GM04504 (cell line): Measurements from ENCODE around the gene COX4I2.
A peak's percentile ranks its signal among the peaks of the same experiment; 100 is the strongest.
"Not testable (repeated sequence)": the region's sequence is repeated elsewhere in the genome, so short reads cannot be mapped to it uniquely, and the experiment has no call there.

Experiments
- DNase-seq: peaks from one replicate; pipeline ENCODE4 v3.0.0-alpha.2; 2012; ENCODE audit warnings: low read depth

The COX4I2 gene

DNA sequence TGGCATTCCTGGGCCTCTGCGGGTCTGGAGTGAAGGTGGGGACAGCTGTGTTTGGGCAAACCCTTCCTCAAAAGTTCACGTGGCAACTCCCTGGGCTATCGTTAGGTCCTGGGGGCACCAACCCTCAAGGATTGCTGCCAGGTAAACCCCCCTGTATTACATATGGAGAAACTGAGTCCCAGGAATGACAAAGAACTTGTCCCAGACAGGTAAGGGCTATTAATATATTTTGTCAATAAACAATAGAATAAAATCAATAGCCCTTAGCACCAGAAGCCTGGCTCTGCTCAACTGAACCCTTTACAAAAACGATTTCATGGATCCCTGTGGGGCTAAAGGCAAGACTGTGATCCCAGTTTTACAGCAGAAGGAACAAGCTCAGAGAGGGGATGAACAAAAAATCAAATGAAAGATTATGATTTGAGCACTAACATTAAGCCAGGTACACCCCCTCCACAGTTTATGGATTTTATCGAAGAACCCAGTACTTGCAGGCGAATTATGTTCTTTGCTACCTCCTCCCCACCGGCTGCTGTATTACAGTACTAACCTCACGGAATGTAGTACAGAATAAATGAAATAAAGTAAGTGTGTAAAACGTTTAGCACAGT lies 30.0 kb upstream of the COX4I2 start:
- DNase-seq: no peak

- no peak for DNase-seq
Observed at GRCh38 chr20:31608251-31608945, 29.3 kb upstream of the COX4I2 start.

GRCh38 chr20:31612271-31612640 lies 25.5 kb upstream of the COX4I2 start:
- DNase-seq: not testable (repeated sequence)

GRCh38 chr20:31615416-31615815 lies 22.3 kb upstream of the COX4I2 start:
- DNase-seq: no peak

- DNase-seq: no peak
Observed at GRCh38 chr20:31617432-31618104, 20.1 kb upstream of the COX4I2 start.

DNA sequence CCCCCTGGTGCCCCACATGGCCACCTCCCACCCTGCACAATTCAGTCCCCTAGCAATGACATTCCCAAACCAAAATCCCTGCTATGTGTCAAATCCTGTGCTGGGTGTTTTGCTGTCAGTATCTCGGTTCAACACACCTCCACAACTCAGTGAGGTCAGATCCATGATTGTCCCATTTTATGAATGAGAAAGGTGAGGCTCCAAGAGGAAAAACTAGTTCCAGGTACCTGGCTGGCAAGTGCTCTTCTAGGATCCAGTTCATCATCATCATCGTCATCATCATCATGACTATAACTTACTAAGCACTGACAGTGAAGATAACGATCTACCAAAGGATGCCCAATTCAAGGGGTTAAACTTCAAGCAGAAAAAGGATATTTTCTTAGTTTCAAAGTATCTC lies 17.5 kb upstream of the COX4I2 start:
- no peak for DNase-seq

DNA sequence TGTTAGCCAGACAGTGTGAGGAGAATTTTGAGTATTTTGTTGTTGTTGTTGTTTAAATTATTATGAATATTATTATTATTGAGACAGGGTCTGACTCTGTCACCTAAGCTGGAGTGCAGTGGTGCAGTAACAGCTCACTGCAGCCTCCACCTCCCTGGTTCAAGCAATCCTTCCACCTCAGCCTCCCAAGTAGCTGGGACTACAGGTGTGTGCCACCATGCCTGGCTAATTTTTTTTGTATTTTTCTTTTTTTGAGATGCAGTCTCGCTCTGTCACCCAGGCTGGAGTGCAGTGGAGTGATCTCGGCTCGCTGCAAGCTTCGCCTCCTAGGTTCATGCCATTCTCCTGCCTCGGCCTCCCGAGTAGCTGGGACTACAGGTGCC lies 14.6 kb upstream of the COX4I2 start:
- DNase-seq: not testable (repeated sequence)

DNA sequence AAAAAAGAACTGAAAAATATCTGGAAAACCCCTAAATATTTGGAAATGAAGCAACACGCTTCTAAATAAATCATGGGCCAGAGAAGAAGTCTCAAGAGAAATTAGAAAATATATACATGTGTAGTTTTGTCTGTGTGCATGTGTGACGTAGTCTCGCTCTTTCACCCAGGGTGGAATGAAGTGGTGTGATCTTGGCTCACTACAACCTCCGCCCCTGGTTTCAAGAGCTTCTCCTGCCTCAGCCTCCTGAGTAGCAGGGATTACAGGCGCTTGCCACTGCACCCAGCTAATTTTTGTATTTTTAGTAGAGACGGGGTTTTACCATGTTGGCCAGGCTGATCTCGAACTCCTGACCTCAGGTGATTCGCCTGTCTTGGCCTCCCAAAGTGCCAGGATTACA lies 11.2 kb upstream of the COX4I2 start:
- not testable (repeated sequence) for DNase-seq

- DNase-seq: not testable (repeated sequence)
Observed at GRCh38 chr20:31628057-31628456, 9.7 kb upstream of the COX4I2 start.

- DNase-seq: no peak
Observed at GRCh38 chr20:31630187-31630790, 7.4 kb upstream of the COX4I2 start.

DNA sequence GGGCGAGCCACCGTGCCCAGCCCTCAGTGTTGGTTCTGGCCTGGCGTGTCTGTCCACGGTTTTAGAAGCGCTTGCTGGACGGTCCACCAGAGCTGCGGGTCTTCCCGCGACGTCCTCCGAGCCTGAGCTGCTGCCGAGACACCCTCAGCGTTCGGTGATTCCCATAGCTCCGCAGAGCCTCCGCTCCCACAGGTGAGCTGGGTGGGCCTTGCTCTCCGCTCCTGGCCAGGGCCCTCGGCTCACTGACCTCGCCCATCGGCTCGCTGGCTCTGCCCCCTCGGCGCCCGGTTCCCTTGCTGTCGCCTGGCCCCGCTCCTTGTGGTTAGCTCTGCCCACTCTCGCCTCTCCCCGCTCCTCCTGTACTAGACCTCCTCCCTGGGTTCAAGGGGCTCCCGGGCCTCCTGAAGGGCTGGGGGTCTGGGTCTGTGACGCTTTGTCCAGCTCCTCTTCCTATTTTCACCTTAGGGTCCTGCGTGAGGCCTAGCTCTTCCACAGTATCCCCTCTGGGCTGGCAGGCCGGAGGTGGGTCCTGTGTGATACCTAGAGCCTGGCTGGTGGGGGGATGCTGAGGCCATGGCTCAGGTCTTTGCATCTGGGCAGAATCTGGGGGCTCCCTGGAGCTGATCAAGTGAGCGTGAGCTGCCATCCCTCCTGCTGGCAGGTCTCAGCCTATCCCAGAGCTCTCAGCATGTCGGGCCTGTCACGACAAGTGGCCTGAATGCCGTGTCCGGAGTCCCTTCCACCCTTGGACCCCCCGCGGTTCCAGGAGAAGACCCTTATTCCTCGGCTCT lies 5.0 kb upstream of the COX4I2 start:
- no peak for DNase-seq

GRCh38 chr20:31633339-31633914 lies 4.3 kb upstream of the COX4I2 start:
- no peak for DNase-seq

DNA sequence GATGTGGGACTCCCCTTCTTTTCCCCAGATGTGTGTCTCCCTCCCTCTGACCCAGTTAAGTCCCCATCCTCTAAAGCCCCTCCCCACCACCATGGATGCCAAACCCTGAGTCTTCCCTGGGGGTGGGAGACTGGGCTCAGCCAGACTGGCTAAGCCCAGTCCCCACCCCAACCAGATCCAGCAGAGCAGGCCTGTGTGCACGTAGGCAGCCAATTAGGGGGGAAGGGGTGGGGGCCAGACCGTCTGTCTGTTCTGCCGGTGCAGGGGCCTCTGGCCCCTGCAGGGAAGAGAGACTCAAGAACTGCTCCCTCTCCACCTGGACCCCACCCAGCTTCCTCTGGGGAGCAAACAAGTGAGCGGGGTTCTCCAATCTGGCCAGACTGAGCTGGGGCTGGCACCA lies 605 bp downstream of the COX4I2 start:
- no peak for DNase-seq

GRCh38 chr20:31638816-31639215 lies 1.1 kb downstream of the COX4I2 start:
- no peak for DNase-seq

DNA sequence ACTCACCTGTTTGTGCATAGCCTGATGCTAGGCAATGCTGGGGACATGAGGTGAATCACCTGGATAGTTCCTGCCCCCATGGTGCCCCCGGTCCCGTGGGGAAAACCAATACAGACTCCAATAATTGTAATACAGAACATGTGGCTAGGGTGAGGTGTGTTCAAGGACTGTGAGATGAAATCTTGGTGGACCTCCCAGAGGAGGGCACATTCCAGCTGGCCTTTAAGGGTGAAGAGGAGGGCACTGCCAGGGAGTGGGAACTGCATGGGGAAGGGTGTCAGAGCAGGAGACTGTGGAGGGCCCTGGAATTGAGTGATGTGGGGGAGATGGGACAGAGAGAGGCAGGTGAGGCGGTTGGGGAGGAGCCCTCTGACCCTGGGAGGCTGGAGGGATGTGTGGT lies 2.5 kb downstream of the COX4I2 start:
- DNase-seq: no peak

- DNase-seq: no peak
Observed at GRCh38 chr20:31641391-31641790, 3.7 kb downstream of the COX4I2 start.

DNA sequence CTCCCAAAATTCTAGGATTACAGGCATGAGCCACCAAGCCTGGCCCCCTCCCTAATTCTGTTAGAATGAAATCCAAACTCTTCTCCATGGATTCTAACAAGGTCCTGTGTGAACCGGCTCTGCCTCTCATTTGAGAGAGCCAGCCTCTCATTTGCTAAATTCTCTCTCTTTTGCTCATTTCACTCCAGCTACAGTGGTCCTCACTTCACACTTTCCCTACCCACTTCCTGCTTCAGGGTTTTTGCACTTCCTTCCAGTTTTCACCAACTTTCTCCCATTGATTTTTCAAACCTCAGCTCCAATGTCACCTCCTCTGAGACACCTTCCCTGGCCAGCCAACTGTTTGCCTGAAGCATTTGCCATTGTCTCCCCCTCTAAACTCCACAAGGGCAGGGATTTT lies 5.1 kb downstream of the COX4I2 start:
- DNase-seq: no peak

DNA sequence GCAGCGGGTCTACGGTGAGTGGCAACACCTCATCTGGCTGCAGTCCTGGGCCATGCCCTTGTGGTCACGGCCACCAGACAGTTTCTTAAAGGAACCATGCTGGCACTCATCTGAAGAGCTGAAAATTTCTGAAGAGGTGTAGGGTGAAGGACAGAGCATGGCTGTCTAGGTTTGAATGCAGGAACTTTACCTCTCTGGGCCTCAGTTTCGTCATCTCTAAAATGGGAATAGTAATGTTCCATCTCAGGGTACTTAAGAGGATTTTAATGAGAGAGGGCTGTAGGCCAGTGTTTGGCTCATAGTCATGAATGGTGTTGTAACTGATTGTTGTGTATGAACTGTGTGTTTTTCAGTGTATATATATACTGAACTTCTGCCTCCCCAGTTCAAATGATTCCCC lies 5.8 kb downstream of the COX4I2 start:
- DNase-seq: no peak

DNA sequence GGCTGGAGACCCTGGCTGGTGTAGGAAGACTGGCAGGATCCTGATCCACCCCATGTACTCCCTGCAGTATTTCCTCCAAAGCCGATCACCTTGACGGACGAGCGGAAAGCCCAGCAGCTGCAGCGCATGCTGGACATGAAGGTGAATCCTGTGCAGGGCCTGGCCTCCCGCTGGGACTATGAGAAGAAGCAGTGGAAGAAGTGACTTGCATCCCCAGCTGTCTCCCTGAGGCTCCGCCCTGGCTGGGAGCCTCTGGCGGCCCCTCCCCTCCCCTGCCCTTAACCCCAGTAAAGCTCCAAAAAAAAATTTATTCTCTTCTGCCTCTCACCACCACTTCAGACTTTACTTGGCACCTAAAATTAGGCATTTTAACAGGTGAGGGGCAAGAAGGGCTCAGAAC lies 7.0 kb downstream of the COX4I2 start:
- DNase-seq: no peak

DNA sequence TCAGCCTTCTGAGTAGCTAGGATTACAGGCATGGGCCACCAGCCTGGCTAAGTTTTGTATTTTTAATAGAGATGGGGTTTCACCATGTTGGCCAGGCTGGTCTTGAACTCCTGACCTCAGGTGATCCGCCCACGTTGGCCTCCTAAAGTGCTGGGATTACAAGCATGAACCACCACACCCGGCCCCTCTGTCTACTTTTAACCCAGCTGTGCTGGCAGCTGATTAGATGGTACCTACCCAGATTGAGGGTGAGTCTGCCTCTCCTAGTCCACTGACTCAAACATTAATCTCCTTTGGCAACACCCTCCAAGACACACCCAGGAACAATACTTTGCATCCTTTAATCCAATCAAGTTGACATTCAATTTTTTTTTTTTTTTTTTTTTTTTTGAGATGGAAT lies 10.4 kb downstream of the COX4I2 start:
- DNase-seq: not testable (repeated sequence)

DNA sequence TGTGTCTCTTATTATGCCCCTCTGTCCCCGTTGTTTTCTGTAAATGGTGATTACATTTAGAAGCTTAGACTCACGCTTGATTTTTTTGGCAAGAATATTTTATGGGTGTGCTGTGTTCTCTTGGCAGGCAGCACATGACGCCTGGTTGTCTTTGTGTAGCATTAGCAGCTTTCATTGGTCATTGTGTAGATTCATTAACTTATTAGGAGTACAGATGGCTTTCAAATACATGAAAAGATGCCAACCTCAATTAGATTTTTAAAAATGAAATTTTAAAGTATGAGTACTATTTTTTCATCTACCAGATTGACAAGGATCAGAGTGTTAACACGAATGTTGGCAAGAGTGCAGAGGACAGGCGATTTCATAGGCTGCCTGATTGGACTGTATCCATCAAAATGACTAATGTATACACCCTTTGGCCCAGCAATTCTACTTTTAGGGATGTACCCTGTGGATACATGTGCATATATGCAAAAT lies 15.2 kb downstream of the COX4I2 start:
- peak; percentile 50 for DNase-seq

DNA sequence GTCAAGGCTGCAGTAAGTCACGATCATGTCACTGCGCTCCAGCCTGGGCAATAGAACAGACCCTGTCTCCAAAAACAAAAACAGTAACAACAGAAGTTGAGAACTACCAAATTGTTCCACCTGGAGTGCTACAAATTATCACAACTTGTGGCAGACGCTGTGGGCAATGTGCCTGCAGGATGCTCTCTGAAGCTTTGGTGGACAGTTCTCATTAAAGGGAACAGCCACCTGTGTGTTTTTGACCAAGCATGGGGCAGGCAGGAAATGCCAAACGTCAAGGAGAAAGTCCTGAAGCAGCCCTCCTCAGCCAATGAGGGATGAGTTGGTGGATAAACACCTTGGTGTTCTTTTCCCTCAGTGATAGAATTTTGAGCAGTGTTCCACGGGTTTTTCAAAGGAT lies 15.8 kb downstream of the COX4I2 start:
- no peak for DNase-seq
